Bone marrow (tissue), 2 donors: ENCODE data around the gene ORC3.
"Not testable (repeated sequence)": the region's sequence is repeated elsewhere in the genome, so short reads cannot be mapped to it uniquely, and the experiment has no call there.

ENCODE experiments used
- DNase-seq, 2 donors: peaks; one replicate each; lab custom pipeline; 2025; lab: John Stamatoyannopoulos, UW

ORC3 gene

GRCh38 chr6:87600576-87600975 lies 10.6 kb downstream of the ORC3 start:
- DNase-seq, result no peak

DNA sequence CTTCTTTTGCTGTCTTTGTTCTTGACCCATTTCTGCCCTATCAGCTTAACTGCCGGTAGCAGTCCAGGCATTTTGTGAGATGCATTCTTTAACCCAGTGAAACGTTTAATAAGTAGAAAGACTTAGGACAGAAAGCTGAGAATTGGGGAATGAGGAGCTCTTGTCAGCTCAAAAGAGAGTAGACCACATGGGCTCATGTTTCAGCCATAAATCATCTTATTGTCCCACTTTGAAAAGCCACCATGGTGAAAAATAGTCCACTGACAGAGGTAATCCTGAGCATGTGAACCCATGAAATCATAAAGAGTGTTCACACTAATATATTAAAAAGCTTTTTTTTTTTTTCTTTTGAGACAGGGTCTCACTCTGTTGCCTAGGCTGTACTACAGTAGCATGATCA lies 16.3 kb downstream of the ORC3 start:
- DNase-seq, result no peak

GRCh38 chr6:87608802-87609201 lies 18.9 kb downstream of the ORC3 start:
- DNase-seq, result no peak

DNA sequence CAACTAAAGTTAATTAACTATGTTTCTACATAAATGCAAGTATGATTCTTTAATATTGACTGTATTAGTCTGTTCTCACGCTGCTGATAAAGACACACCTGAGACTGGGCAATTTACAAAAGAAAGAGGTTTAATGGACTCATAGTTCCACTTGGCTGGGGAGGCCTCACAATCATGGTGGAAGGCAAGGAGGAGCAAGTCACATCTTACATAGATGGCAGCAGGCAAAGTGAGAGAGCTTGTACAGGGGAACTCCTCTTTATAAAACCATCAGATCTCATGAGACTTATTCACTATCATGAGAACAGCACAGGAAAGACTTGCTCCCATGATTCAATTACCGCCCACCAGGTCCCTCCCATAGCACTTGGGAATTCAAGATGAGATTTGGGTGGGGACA lies 23.1 kb downstream of the ORC3 start:
- DNase-seq, result not testable (repeated sequence)

- no peak for DNase-seq
Observed at GRCh38 chr6:87617405-87617804, 27.5 kb downstream of the ORC3 start.

GRCh38 chr6:87618531-87618930 lies 28.6 kb downstream of the ORC3 start:
- no peak for DNase-seq

DNA sequence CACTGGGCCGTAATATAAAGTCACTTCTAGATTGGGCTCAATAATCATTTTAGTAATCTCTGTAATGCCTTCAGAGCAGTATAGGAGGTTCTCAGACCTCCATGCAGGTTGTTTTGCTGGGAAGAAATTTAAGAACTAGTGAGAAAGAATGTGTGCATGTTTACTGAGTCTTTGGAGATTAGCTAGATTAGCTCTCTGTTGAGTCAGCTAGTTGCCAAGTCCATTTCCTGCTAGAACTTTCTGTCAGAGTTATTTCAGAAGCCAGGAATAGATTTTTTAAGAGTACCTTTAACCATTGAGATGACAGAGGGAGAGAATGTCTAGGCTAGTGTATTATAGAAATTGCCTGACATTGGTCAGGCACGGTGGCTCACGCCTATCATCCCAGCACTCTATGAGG lies 33.3 kb downstream of the ORC3 start:
- no peak for DNase-seq

- DNase-seq, result no peak
Observed at GRCh38 chr6:87628424-87628823, 38.5 kb downstream of the ORC3 start.

- DNase-seq, result no peak
Observed at GRCh38 chr6:87628881-87629280, 38.9 kb downstream of the ORC3 start.

GRCh38 chr6:87630746-87631145 lies 40.8 kb downstream of the ORC3 start:
- no peak for DNase-seq

GRCh38 chr6:87633851-87634250 lies 43.9 kb downstream of the ORC3 start:
- DNase-seq, result no peak

DNA sequence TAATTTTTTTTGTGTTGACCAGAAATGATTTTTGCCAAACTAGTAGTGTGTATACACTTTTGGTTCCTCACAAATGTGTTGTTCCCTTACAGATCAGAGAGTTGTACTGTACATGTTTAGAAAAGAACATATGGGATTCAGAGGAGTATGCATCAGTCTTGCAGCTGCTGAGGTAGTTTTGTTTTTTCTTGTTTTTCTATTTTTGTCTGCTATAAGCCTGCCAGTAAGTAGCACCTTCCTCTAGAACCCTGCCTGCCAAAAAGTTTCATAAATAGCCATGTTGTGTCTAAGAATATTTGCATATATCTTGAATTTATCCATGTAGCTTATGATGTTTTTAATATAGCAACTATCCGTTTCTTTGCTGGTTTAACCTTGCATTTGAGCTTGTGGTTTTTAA lies 46.4 kb downstream of the ORC3 start:
- no peak for DNase-seq

GRCh38 chr6:87637106-87637505 lies 47.2 kb downstream of the ORC3 start:
- no peak for DNase-seq

GRCh38 chr6:87639373-87639772 lies 49.4 kb downstream of the ORC3 start:
- no peak for DNase-seq

- no peak for DNase-seq
Observed at GRCh38 chr6:87641065-87641692, 51.2 kb downstream of the ORC3 start.

DNA sequence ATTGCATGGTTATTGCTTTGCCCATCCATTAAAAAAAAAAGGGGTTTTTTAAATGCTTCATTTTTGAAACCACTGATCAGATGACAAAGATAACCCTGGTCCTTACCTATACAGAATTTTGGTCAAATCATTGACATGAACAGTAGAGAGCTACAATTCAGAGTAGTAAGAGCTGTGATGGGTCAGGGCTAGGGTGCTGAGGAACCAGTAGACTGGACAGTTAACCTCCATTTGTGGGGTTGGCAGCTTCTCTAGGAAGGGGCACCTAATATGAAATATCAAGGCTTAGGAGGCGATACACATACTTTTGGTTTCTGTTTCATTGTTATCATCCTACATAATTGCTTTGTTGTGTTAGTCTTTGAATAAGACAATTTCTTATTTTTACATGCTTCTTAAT lies 55.1 kb downstream of the ORC3 start:
- no peak for DNase-seq

- no peak for DNase-seq
Observed at GRCh38 chr6:87653074-87653962, 63.4 kb downstream of the ORC3 start.

- DNase-seq, result no peak
Observed at GRCh38 chr6:87654122-87654521, 64.2 kb downstream of the ORC3 start.

- no peak for DNase-seq
Observed at GRCh38 chr6:87654875-87655454, 65.0 kb downstream of the ORC3 start.

DNA sequence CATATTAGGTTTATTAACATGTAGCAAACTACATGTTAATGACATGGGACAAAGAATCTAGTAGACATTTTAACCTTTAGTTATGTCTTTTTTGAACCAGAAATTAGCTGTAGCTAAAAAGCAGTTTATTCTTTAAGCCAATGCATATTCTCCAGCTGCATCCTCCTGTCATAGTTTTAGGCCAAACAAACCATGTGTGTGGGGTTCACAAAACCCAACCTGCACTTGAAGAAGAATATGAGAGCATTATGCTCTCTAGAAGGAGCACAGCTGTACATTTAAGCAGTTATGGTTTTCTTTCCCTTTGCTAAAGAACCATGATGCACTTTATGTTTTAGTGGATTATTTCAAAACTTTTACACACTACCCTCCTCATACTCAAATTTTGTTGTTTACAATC lies 65.9 kb downstream of the ORC3 start:
- DNase-seq, result no peak

- DNase-seq, result peak in 1 of 2 donors; percentile 98
Observed at GRCh38 chr6:87656857-87657256, 66.9 kb downstream of the ORC3 start.

- DNase-seq, result no peak
Observed at GRCh38 chr6:87658516-87658915, 68.6 kb downstream of the ORC3 start.

DNA sequence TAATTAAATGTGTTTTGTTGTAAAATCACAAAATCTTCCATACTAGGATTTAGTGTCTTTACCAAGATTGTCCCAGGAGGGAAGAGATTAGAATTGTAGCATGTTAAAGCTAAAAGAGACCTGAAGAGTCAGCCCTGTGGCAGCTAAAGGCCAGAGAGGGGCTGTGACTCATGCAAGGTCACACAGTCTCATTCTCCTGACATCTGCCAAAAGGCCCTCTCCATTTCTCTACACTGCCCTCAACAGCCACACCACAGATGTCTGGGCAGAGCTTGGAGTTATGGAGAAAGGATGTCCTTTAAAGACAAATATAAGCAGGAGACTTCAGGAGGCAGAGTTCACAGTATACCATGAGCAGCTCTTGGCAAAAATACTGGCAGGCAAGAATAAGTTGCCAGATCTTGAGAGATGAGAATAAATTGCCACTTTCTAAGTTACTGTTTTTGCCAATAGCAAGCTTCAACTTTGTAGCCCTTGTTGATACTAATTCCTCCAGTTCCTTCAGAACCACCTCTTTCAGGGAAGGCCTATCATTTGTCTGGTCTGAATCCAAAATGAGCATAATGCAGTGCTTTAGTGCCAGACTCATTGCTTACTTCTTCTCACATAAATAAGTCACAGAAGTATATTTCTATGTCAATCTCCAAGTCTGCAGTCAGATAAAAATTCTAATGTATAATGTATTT lies 70.4 kb downstream of the ORC3 start:
- DNase-seq, result no peak
